Measurements from ENCODE around the gene SH3GL2.

DNA sequence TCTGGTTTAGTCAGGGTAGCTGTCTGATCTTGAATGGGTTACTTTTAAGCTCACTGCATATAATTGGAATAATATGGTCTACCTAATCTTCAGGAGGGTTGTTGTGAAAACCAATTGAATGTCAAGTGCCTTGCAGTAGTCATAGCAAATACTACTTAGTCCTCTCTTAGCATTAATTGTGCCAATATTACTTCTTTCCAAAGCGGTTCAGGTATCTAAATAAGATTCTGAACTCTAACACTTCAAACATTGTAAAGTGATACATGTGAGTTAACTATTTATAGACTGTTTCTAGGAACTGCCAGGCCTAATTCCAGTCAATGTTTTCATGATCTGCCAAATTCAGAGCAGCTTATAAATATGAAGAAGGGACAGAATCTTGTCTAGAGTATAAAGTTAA lies 140.2 kb downstream of the SH3GL2 start:
- no peak for TF ChIP-seq BACH2 (CRISPR knock-in tag; IDR thresholded peaks at IDR 0.05; ENCODE audit: borderline replicate concordance)
- TF ChIP-seq, protein P1, sequence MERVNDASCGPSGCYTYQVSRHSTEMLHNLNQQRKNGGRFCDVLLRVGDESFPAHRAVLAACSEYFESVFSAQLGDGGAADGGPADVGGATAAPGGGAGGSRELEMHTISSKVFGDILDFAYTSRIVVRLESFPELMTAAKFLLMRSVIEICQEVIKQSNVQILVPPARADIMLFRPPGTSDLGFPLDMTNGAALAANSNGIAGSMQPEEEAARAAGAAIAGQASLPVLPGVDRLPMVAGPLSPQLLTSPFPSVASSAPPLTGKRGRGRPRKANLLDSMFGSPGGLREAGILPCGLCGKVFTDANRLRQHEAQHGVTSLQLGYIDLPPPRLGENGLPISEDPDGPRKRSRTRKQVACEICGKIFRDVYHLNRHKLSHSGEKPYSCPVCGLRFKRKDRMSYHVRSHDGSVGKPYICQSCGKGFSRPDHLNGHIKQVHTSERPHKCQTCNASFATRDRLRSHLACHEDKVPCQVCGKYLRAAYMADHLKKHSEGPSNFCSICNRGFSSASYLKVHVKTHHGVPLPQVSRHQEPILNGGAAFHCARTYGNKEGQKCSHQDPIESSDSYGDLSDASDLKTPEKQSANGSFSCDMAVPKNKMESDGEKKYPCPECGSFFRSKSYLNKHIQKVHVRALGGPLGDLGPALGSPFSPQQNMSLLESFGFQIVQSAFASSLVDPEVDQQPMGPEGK (CRISPR knock-in tag; IDR thresholded peaks at IDR 0.05; ENCODE audit: borderline replicate concordance) = no peak
- TF ChIP-seq RARB (CRISPR knock-in tag; IDR thresholded peaks at IDR 0.05) = no peak
- no peak for TF ChIP-seq TCF4 (CRISPR knock-in tag; IDR thresholded peaks at IDR 0.05; ENCODE audit: borderline replicate concordance)
- TF ChIP-seq ARNTL (CRISPR knock-in tag; IDR thresholded peaks at IDR 0.05; ENCODE audit: borderline replicate concordance, low read depth) = no peak
- TF ChIP-seq ESRRG (CRISPR knock-in tag; IDR thresholded peaks at IDR 0.05) = no peak
- TF ChIP-seq ZNF70 (CRISPR knock-in tag; IDR thresholded peaks at IDR 0.05) = no peak
- TF ChIP-seq, protein P2, sequence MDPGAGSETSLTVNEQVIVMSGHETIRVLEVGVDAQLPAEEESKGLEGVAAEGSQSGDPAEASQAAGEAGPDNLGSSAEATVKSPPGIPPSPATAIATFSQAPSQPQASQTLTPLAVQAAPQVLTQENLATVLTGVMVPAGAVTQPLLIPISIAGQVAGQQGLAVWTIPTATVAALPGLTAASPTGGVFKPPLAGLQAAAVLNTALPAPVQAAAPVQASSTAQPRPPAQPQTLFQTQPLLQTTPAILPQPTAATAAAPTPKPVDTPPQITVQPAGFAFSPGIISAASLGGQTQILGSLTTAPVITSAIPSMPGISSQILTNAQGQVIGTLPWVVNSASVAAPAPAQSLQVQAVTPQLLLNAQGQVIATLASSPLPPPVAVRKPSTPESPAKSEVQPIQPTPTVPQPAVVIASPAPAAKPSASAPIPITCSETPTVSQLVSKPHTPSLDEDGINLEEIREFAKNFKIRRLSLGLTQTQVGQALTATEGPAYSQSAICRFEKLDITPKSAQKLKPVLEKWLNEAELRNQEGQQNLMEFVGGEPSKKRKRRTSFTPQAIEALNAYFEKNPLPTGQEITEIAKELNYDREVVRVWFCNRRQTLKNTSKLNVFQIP (CRISPR knock-in tag; IDR thresholded peaks at IDR 0.05; ENCODE audit: borderline replicate concordance, low read depth) = no peak
- TF ChIP-seq ZFP3 (CRISPR knock-in tag; IDR thresholded peaks at IDR 0.05) = no peak
- no peak for TF ChIP-seq ZC3H10 (CRISPR knock-in tag; IDR thresholded peaks at IDR 0.05)
- no peak for TF ChIP-seq ZNF565 (CRISPR knock-in tag; conservative IDR thresholded peaks at IDR 0.05; ENCODE audit: low read depth)
